Stimulated activated CD4-positive, alpha-beta T cell treated with anti-CD3 and anti-CD28 coated beads, Interleukin-1b, Interleukin-23, amount 100 ng/mL, for 1 hour (primary cell): ENCODE measurements around the gene MAPKBP1.
A peak's percentile ranks its signal among the peaks of the same experiment; 100 is the strongest.

Experiments used
- DNase-seq, 2 donors: peaks; one replicate each; pipeline ENCODE4 v3.0.0-alpha.2; 2020; ENCODE audit warnings: low read depth in 2 of 2

MAPKBP1 gene

DNA sequence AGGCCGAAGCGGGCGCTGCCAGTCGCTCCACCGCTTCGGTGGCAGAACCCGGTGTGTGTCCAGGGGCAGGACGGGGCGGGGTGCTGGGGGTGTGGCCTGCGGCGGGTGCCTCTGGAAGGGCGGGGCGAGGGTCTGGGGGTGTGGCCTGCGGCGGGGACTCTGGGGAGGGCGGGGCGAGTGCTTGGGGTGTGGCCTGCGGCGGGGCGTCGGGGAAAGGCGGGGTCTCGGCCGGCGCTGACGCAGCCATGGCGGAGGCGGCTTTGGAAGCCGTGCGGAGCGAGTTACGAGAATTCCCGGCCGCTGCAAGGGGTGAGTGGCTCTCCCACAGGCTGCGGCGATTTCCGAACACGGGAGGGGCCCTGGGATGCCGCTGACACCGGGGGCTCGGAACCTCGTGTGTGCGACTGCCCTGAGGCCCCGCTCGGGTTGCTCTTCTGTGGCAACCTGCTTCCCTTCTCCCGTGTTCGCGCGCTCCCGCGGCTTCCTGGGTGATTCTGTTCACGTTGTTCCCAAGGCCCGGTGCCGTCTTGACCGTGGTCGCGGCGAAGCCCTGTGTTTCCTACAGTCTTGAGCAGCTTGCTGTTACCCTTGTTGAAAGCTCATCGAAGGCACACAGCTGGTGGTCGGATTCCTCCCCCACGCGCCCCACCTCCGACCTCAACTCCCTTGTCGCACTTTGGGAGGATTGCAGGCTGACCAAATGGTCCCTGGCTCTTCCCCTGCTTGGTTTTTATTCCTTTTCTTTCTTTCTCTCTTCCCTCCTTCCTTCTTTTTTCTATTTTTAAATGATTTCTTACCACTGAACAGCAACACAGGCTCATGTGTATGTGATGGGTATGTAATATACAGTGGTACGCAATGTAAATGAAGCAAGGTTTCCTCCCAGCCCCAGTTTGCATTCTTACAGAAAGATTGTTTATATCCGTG lies 53.9 kb downstream of the MAPKBP1 start, which contains the start of gene JMJD7:
JMJD7 (plus strand) TSS at position 213 of the 927 bp plus-strand sequence; CDS start at position 246, 33 bp downstream.
- DNase-seq = peak; percentile 93 to 99

DNA sequence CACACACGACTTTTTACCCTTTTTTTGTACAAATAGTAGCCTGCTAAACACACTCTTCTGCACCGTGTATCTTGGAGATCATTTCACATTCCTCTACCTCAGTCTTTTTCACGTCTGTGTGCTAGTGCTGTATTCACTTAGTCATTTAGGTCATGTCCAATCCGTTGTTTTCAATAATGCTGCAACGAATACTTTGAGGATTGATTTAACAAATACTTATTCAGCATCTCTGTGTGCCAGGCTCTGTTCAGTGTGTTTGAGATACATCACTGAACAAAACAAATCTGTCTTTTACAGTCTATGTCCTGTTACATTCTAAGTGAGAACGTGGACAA lies 54.5 kb downstream of the MAPKBP1 start:
- DNase-seq = no peak

DNA sequence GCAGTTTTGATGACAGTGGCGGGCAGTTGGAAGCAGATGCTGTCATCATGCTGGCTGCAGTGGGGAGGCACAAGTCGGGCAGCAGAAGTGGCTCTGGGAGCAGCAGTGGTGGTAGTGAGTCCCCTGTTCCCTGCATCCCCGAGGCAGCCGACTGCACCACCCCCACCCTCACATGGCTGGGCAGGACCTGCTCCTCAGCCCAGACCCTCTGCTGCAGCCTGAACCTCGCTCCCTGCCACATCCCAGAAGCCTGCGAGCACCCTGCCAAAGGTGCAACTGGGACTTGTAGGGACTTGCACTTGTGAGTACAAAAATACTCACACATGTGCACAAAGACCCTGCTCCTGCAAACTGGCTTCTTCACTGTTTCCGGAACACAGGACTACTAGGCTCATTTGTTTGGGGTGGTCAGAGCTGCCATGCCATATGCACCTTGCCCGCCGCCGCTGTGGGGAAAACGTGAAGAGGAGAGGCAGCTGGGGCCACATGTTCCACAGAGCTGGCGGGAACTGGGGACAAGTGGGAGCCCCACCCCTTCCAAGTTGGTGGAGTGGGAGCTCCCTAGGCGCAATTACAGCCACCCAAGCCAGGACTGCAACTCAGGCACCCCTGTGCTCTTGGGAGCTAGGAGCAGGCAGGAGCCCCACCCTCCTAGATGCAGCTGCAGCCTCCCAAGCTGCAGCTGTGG lies 55.8 kb downstream of the MAPKBP1 start:
- no peak for DNase-seq

- DNase-seq = peak in 1 of 2 donors; percentile 11
These were observed 57.0 kb downstream of the MAPKBP1 start for GRCh38 chr15:41831291-41831690.

- no peak for DNase-seq
These were observed 57.9 kb downstream of the MAPKBP1 start for GRCh38 chr15:41832208-41832607.

GRCh38 chr15:41832875-41833274 lies 58.6 kb downstream of the MAPKBP1 start:
- DNase-seq = no peak

DNA sequence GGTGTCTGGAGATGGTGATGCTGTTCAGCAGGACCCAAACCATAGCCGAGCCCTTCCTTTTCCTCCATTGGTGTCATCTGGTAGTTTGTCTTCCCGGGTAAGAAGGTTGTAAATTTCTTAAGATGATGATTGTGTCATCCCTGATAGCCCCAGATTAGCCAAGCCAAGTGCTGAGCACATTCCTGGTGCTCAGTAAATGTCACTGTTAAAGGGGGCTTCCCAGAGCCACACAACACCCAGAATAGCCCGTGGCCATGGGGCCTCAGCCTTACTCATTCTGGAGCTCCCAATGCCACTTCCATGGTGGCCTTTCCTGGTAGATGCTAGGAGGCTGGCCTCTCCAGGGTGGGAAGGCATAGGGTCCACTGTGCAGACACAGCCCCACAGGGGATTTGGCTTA lies 59.8 kb downstream of the MAPKBP1 start:
- DNase-seq = no peak

GRCh38 chr15:41836073-41836472 lies 61.8 kb downstream of the MAPKBP1 start:
- DNase-seq = no peak

DNA sequence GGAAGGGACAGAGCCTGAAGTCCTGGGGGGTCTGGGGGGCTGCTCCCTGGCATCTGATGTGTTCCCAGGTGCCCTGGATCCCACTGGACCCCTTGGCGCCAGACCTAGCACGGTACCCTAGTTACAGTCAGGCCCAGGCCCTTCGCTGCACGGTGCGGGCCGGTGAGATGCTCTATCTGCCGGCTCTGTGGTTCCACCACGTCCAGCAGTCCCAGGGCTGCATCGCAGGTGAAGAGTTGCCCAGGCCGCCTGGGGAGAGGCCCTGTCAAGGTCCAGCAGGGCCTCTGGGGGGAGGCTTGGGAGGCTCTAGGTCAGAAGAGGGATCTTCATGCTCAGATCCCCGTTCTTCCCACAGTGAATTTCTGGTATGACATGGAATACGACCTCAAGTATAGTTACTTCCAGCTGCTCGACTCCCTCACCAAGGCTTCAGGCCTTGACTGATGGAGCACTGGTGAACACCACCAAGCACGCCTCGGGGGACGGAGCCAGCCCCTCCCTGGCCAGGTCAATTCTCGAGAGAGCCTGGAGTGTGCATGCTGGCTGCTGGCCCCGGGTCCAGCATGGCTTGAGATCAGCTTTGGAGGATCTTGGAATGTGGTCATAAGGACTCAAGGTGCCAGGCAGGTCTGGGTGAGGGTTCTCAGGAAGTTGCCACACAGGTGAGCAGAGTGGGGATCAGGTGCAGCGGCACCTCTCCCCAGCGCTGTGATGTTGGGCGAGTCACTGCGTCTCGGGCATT lies 62.6 kb downstream of the MAPKBP1 start:
- DNase-seq = no peak

- no peak for DNase-seq
These were observed 64.2 kb downstream of the MAPKBP1 start, which contains the start of gene PLA2G4B for GRCh38 chr15:41838400-41838897. Gene PLA2G4B, plus strand, starts transcription at chr15:41838847. Its CDS starts 67 bp downstream, at chr15:41838914.

GRCh38 chr15:41839781-41840491 lies 65.7 kb downstream of the MAPKBP1 start:
- no peak for DNase-seq

GRCh38 chr15:41840673-41841072 lies 66.4 kb downstream of the MAPKBP1 start:
- no peak for DNase-seq

GRCh38 chr15:41841131-41841530 lies 66.8 kb downstream of the MAPKBP1 start:
- no peak for DNase-seq

DNA sequence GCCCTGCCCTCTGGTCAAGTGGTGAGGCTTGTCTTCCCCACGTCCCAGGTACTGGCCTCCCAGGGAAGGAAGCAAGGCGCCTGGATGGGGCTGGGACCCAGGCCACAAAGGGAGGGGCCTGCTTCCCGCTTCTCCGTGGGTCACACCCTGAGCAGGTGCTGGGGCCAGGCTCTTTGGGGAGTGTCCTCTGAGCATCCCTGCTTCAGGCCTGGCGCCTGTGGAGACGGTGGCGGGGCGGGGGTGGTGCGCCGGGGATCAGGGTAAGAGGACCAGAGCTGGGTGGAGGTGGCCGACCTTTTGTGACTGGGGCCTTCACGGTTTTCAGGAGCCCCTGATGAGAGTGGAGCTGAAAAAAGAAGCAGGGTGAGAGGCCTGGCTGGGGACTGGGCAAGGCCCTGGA lies 67.9 kb downstream of the MAPKBP1 start:
- no peak for DNase-seq

DNA sequence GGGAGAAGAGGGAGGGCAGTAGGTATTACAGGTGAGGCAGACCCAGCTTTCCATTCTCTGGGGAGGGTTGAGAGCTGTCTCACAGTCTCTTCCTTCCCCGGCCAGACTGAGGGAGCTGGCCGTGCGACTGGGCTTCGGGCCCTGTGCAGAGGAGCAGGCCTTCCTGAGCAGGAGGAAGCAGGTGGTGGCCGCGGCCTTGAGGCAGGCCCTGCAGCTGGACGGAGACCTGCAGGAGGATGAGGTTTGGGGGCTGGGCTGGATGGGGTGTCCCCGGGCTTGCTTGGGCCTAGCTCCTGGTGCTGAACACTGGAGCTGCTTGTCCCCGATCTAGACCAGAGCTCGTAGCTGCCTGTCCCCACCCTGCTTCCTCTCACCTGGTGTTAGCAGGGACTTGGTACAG lies 69.3 kb downstream of the MAPKBP1 start:
- no peak for DNase-seq

GRCh38 chr15:41844814-41845213 lies 70.5 kb downstream of the MAPKBP1 start:
- DNase-seq = no peak

DNA sequence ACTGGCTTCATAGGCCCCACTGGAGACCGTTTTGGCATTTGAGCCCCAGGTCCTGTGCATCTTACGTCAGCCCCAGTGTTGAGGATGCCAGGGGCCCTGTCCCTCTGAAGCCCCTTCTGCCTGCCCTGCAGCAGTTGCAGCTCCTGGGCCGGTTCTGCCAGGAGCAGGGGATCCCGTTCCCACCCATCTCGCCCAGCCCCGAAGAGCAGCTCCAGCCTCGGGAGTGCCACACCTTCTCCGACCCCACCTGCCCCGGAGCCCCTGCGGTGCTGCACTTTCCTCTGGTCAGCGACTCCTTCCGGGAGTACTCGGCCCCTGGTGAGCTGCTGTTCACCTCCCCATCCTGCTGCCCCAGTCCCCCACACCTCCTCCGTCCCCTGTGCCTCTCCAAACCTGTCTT lies 72.9 kb downstream of the MAPKBP1 start:
- DNase-seq = no peak

- no peak for DNase-seq
These were observed 73.7 kb downstream of the MAPKBP1 start for GRCh38 chr15:41847981-41848380.

GRCh38 chr15:41848631-41849030 lies 74.3 kb downstream of the MAPKBP1 start:
- DNase-seq = no peak

DNA sequence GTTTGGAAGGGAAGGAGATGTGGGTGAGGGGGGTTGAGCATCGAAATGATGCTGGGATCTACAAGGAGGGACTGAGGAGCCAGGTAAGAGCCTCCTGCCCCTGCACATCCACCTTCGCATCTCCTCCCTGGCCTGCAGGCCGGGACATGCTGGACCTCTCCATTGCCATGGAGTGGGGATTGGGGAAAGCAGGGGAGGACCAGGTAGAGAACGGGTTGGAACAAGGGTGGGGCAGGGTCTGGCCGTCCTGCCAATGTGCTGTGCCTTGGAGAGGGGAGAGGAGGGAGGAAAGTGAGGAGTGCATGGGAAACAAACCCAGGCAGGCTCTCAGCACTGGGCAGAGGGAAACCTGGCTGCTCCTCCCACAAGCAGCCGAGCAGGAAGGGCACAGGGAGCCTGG lies 74.9 kb downstream of the MAPKBP1 start:
- no peak for DNase-seq

GRCh38 chr15:41849861-41850260 lies 75.6 kb downstream of the MAPKBP1 start:
- no peak for DNase-seq
